Measurements from ENCODE around the gene TBXA2R. TPM values are rescaled to one million over a fixed set of nuclear protein-coding genes. Genes with fewer than 3 reads are reported as not detected.
A peak's percentile ranks its signal among the peaks of the same experiment; 100 is the strongest.
"Not testable (repeated sequence)": the region's sequence is repeated elsewhere in the genome, so short reads cannot be mapped to it uniquely, and the experiment has no call there.

Gene TBXA2R
- total RNA-seq, 4 donors from 2014 or later, result 0.20 to 4.2 (median 0.90) TPM

DNA sequence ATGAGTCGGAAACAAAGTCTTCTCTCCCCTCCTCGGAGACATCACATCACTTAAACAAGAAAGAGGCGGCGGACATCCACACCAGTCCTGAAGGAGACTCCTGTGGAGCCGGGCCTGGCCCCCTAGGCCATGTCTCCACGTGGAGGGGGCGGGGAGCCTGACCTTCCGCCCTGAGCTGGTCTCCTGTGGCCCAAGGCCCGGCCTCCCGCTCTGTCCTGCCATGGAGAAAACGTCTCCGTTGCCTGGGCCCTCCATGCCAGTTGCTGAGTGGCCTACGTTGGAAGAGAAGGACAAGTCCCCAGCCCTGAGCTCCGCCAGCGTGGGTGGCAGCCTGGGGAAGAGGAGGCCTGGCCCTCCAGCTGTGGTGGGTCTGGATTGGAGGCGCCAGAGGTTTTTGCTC lies 25.4 kb upstream of the TBXA2R start:
- no peak overlapping the region for H3K4me3 ChIP-seq (ENCODE audit: low read depth, poor library complexity, severe bottlenecking)
- intact Hi-C loops (cut with DNase I; ENCODE audit: low total_unique reads), result no loop called here
- no peak for TF ChIP-seq POLR2A (IDR thresholded peaks at IDR 0.05)
- TF ChIP-seq, protein P1, sequence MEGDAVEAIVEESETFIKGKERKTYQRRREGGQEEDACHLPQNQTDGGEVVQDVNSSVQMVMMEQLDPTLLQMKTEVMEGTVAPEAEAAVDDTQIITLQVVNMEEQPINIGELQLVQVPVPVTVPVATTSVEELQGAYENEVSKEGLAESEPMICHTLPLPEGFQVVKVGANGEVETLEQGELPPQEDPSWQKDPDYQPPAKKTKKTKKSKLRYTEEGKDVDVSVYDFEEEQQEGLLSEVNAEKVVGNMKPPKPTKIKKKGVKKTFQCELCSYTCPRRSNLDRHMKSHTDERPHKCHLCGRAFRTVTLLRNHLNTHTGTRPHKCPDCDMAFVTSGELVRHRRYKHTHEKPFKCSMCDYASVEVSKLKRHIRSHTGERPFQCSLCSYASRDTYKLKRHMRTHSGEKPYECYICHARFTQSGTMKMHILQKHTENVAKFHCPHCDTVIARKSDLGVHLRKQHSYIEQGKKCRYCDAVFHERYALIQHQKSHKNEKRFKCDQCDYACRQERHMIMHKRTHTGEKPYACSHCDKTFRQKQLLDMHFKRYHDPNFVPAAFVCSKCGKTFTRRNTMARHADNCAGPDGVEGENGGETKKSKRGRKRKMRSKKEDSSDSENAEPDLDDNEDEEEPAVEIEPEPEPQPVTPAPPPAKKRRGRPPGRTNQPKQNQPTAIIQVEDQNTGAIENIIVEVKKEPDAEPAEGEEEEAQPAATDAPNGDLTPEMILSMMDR (IDR thresholded peaks at IDR 0.05), result no peak
- no peak for DNase-seq (ENCODE audit: low spot score in 2 of 2)
- WGBS, 2 donors, result 82 to 86% methylated on average over 15 to 16 of the region's 16 CpGs

DNA sequence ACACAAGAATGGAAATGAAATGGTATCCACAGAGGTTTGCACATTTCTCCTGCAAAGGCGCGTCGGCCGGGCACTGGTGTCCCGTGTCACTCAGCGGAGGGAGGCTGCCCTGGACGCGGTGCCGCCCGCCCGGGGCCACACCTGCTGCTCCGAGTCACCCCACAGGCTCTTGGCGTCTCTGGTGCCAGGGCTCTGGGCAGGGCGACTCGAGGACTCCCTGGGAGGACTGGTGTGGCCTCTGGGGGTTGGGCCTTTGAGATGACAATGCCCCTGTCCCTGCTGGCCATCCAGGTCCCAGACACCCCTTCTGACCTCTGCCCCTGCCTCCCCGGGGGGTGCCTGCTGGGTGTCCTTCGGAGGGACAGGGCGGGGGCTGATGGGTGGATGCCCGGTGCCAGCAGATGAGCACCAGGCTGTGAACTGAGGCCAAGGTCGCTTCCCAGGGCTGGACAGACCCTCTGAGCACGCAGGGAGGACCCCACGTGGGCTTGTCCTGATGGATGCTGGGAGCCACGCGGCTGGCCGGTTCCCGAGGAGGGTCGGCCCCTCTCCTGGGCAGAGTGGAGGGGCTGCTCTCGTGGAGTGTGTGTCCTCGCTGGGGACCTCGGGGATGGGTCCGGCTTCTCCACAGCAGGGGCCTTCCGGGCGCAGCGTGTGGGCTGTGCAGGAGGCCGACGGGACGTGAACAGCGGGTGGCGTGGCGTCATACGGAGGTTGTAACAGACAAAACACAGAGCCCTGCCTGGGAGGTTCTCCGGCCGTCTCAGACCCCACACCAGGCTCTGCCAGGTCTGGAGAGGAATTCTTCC lies 24.6 kb upstream of the TBXA2R start:
- intact Hi-C loops (cut with DNase I; ENCODE audit: low total_unique reads), result no loop called here

DNA sequence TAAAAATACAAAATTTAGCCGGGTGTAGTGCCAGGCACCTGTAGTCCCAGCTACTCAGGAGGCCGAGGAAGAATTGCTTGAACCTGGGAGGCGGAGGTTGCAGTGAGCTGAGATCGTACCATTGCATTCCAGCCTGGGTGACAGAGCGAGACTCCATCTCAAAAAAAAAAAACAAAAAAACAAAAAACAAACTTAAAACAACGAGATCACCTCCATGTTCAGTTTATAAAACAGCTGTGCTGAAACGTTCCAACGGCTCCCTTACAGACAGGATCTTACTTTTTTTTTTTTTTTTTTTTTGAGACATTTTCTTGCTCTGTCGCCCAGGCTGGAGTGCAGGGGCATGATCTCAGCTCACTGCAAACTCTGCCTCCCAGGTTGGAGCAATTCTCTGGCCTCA lies 22.1 kb upstream of the TBXA2R start:
- H3K4me3 ChIP-seq (ENCODE audit: low read depth, poor library complexity, severe bottlenecking); DNase-seq (ENCODE audit: low spot score in 2 of 2); intact Hi-C loops (cut with DNase I; ENCODE audit: low total_unique reads): not testable (repeated sequence)
- WGBS, 2 donors, result 58 to 61% methylated on average over 9 of the region's 9 CpGs

More for the DNA sequence above, 24.6 kb upstream of the TBXA2R start:
- DNase-seq (ENCODE audit: low spot score in 2 of 2), result no peak
- no peak overlapping the region for H3K4me3 ChIP-seq (ENCODE audit: low read depth, poor library complexity, severe bottlenecking)
- 90 to 93% methylated on average over 35 to 43 of the region's 43 CpGs for WGBS, 2 donors
- TF ChIP-seq, protein P1 (IDR thresholded peaks at IDR 0.05), result no peak
- TF ChIP-seq POLR2A (IDR thresholded peaks at IDR 0.05), result no peak

DNA sequence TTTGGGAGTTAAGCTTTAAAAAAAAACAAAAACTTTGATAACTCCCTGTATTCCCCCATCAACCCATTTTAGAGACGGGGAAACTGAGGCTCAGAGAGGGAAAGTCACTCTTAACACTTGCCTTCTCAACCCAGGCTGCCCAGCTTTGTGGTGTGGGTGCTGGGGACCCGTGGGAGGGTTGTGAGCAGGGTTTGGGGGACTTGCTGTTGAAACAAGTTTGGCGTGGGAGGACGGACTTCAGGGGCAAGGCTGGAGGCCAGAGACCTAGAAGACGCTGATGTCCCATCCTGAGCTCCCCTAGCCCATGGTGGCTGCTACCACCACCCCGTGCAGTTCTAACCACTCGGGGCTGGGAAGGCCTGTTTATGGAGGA lies 20.7 kb upstream of the TBXA2R start:
- intact Hi-C loops (cut with DNase I; ENCODE audit: low total_unique reads), result no loop called here
- no peak for TF ChIP-seq POLR2A (IDR thresholded peaks at IDR 0.05)
- TF ChIP-seq, protein P1 (IDR thresholded peaks at IDR 0.05), result no peak
- no peak overlapping the region for H3K4me3 ChIP-seq (ENCODE audit: low read depth, poor library complexity, severe bottlenecking)
- no peak for DNase-seq (ENCODE audit: low spot score in 2 of 2)
- 54 to 62% methylated on average over 6 of the region's 7 CpGs for WGBS, 2 donors

DNA sequence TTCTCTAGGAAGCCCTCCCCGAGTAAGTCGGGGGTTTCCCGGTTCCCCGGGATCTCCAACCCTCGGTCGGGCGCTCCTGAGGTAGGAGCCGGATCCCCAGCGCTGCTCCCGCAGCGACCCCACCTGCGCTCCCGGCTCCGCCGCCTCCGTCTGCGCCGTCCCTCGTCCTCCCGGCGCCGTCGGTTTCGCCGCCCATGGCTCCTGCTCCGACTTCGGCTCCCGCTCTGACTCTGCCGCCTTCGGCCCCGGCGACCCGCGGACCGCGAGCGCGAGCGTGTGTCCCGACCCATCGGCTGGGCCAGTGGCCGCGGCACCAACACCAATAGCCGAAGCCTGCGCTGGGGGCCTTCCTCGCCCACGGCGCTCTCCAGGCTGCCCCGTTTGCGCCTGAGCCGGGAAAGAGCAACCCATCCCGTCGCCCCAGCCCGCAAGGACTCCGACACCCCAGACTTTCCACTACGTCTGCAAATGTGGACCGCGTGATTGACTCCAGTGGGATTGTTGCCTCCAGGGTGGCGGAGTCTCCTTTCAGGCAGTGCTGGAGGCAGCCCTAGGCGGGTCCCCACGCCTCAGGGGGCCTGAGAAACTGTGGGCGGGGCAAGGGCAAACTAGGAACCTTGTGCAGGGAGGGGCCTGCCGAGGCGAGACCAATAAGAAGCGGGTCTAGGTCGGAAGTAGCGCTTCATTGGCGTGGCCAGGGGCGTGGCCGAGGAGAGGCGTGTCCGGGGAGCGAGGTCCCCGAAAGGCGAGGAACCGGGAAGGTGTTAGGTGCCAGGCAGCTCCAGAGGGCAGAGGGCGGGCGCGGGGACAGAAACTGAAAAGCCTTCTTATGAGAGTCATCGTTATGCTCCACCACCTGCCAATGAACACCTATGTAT lies 20.0 kb upstream of the TBXA2R start, which contains the start of gene CACTIN:
TSS of gene CACTIN (minus strand) at position 318 of the 878 bp plus-strand sequence. CDS start at position 290, 28 bp downstream.
- intact Hi-C loops (cut with DNase I; ENCODE audit: low total_unique reads), result no loop called here
- DNase-seq (ENCODE audit: low spot score in 2 of 2), result peak; percentile 98 to 100
- TF ChIP-seq, protein P1 (IDR thresholded peaks at IDR 0.05), result peak in 1 of 3 donors; percentile 27
- TF ChIP-seq POLR2A (IDR thresholded peaks at IDR 0.05), result no peak
- H3K4me3 ChIP-seq (ENCODE audit: low read depth, poor library complexity, severe bottlenecking), result peak within 1 kb of the TSS; percentile 88
- WGBS, 2 donors, result 0 to 1% methylated on average over 46 to 60 of the region's 80 CpGs

DNA sequence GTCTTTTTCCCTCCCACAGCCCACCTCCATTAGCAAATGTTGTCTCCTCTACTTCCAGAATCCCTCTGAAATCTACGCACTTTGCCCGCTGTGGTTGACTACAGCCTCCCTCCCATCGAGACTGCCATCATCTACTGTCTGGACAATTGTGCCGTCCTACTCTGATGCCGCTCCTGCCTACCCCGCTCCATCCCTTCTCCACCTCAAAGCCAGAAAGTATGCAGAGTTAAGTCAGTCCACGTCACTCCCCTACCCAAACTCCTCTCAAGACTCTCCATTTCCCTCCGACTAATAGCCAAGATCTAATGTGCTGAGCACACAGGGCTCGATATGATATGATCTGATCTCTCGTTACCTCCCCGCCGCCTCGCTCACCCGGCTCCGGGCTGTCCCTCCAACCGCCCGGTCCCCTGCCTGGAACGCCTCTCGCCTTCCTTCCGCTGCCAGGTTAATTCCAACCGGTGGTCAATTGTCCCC lies 19.4 kb upstream of the TBXA2R start:
- H3K4me3 ChIP-seq (ENCODE audit: low read depth, poor library complexity, severe bottlenecking), result peak overlapping the region; percentile 88
- intact Hi-C loops (cut with DNase I; ENCODE audit: low total_unique reads), result no loop called here
- WGBS, 2 donors, result 1 to 2% methylated on average over 21 of the region's 21 CpGs
- no peak for DNase-seq (ENCODE audit: low spot score in 2 of 2)
- TF ChIP-seq, protein P1 (IDR thresholded peaks at IDR 0.05), result no peak
- TF ChIP-seq POLR2A (IDR thresholded peaks at IDR 0.05), result no peak
